HCT116 (cell line): ENCODE data around the gene SSTR3. TPM values are rescaled to one million over a fixed set of nuclear protein-coding genes. Genes with fewer than 3 reads are reported as not detected.

ENCODE experiments used
- ATAC-seq: fragments of 200-7000 bp; cut with Tn5 transposase; 2 replicates; pipeline ENCODE4 v1.9.1; 2020; ENCODE audit warnings: mild to moderate bottlenecking, moderate library complexity
- BruUV-seq: library from RNA; stranded (reverse); fragments of 400-500 nt; replicated peaks from 2 replicates; lab custom pipeline; 2021; lab: Mats Ljungman, UMichigan
- CTCF ChIA-PET: fragments of 300-600 bp; sonication (Branson Sonifier 250); formaldehyde crosslinking; loops from one replicate; lab custom pipeline; 2021; ENCODE audit warnings: antibody characterized with exemption; lab: Charles Lee
- POLR2A ChIA-PET: fragments of 300-600, 350-600 bp; sonication (Branson Sonifier 250); formaldehyde crosslinking; loops from one replicate; lab custom pipeline; 2021; ENCODE audit warnings: antibody characterized with exemption; lab: Charles Lee
- RAD21 ChIA-PET, 2 experiments: fragments of 300-600 bp; sonication (Branson Sonifier 250); formaldehyde crosslinking; loops; one replicate each; lab custom pipeline; 2023; ENCODE audit warnings: low total read pairs in 2 of 2; ENCODE audit not compliant: uncharacterized antibody in 2 of 2, unreplicated experiment in 2 of 2, low non-redundant PET in 1 of 2; lab: Charles Lee
- DNase-seq: peaks from one replicate; pipeline ENCODE4 v3.0.0-alpha.2; 2010; ENCODE audit warnings: low read depth, low spot score
- H2AFZ ChIP-seq: fragments of 200-600 bp; shearing (Covaris generic), sonication (generic); 2 replicates; pipeline ENCODE4 v1.6.1; 2017; ENCODE audit warnings: low read depth, mixed run types, mixed read lengths, antibody characterized with exemption, low read length; ENCODE audit not compliant: poor library complexity, severe bottlenecking
- H3K27ac ChIP-seq: 2 replicates; pipeline ENCODE4 v1.5.1; 2012; ENCODE audit warnings: low read depth, low read length
- H3K27me3 ChIP-seq: fragments of 200-600 bp; sonication (generic); 2 replicates; pipeline ENCODE4 v1.6.1; 2016; ENCODE audit warnings: mixed run types, low read length, mixed read lengths; ENCODE audit not compliant: insufficient read depth
- H3K36me3 ChIP-seq, 2 experiments: fragments of 200-500 bp in 1 of 2; fragments of 200-600 bp in 1 of 2; sonication (Bioruptor generic) in 1 of 2; sonication (generic) in 1 of 2; 2 replicates each; pipeline versions ENCODE4 v1.5.1 to v1.6.1; 2014 to 2016; ENCODE audit warnings: low read length in 2 of 2, inconsistent platforms in 1 of 2, mixed read lengths in 1 of 2, mixed run types in 1 of 2; ENCODE audit not compliant: insufficient read depth in 2 of 2, control insufficient read depth in 1 of 2
- H3K4me1 ChIP-seq, 2 experiments: fragments of 200-600 bp in 1 of 2; sonication (generic) in 1 of 2; 2 replicates each; pipeline versions ENCODE4 v1.5.1 to v1.6.1; 2012 to 2017; ENCODE audit warnings: low read length in 2 of 2, inconsistent platforms in 1 of 2, mild to moderate bottlenecking in 1 of 2, mixed read lengths in 1 of 2, mixed run types in 1 of 2, moderate library complexity in 1 of 2; ENCODE audit not compliant: insufficient read depth in 2 of 2, control insufficient read depth in 1 of 2
- H3K4me2 ChIP-seq: fragments of 200-600 bp; sonication (generic); 2 replicates; pipeline ENCODE4 v1.6.1; 2017; ENCODE audit warnings: mixed run types, low read length, mixed read lengths
- H3K4me3 ChIP-seq, 2 experiments: fragments of 200-600 bp in 1 of 2; sonication (generic) in 1 of 2; replicated peaks in 1 of 2; 2 replicates each; pipeline ENCODE4 v1.5.1; 2011 to 2016; ENCODE audit warnings: low read length in 2 of 2, control low read depth in 1 of 2, low read depth in 1 of 2, mild to moderate bottlenecking in 1 of 2, mixed read lengths in 1 of 2, mixed run types in 1 of 2
- H3K79me2 ChIP-seq: fragments of 200-600 bp; sonication (generic); 2 replicates; pipeline ENCODE4 v1.6.1; 2017; ENCODE audit warnings: mild to moderate bottlenecking, mixed run types, low read length, moderate library complexity, mixed read lengths; ENCODE audit not compliant: insufficient read depth
- H3K9ac ChIP-seq: fragments of 200-600 bp; sonication (generic); 2 replicates; pipeline ENCODE4 v1.6.1; 2016; ENCODE audit warnings: low read length, mixed read lengths
- H3K9me2 ChIP-seq: fragments of 200-600 bp; sonication (generic), shearing (Covaris generic); 2 replicates; pipeline ENCODE4 v1.6.1; 2017; ENCODE audit warnings: mixed run types, mild to moderate bottlenecking, moderate library complexity; ENCODE audit not compliant: insufficient read depth
- H3K9me3 ChIP-seq, 2 experiments: fragments of 200-500 bp in 1 of 2; fragments of 200-600 bp in 1 of 2; sonication (Bioruptor generic) in 1 of 2; sonication (generic) in 1 of 2; 2 replicates each; pipeline ENCODE4 v1.6.1; 2014 to 2017; ENCODE audit warnings: low read length in 2 of 2, mixed read lengths in 2 of 2, inconsistent platforms in 1 of 2, low read depth in 1 of 2, mild to moderate bottlenecking in 1 of 2, mixed run types in 1 of 2, moderate library complexity in 1 of 2; ENCODE audit not compliant: control insufficient read depth in 1 of 2, insufficient read depth in 1 of 2
- H4K20me1 ChIP-seq: fragments of 200-600 bp; sonication (generic), shearing (Covaris generic); 2 replicates; pipeline ENCODE4 v1.6.1; 2017; ENCODE audit warnings: mixed run types, mild to moderate bottlenecking, moderate library complexity; ENCODE audit not compliant: insufficient read depth
- ATF3 ChIP-seq: IDR thresholded peaks from 2 replicates; pipeline ENCODE4 v1.6.1; 2012
- CBX3 ChIP-seq: IDR thresholded peaks from 2 replicates; pipeline ENCODE4 v1.6.1; 2012; ENCODE audit warnings: low read depth
- CEBPB ChIP-seq: IDR thresholded peaks from 2 replicates; pipeline ENCODE4 v1.6.1; 2012; ENCODE audit warnings: low read depth
- JUND ChIP-seq: IDR thresholded peaks from 2 replicates; pipeline ENCODE4 v1.6.1; 2012
- POLR2A ChIP-seq: IDR thresholded peaks from 2 replicates; pipeline ENCODE4 v1.7.0; 2011; ENCODE audit warnings: borderline replicate concordance; ENCODE audit not compliant: insufficient read depth, insufficient read length; ENCODE audit errors: extremely low read depth
- SP1 ChIP-seq: IDR thresholded peaks from 2 replicates; pipeline ENCODE4 v1.6.1; 2012; ENCODE audit warnings: low read depth
- SRF ChIP-seq: IDR thresholded peaks from 2 replicates; pipeline ENCODE4 v1.6.1; 2012; ENCODE audit warnings: low read depth
- TCF7L2 ChIP-seq: IDR thresholded peaks from 2 replicates; pipeline ENCODE4 v1.7.0; 2011; ENCODE audit warnings: borderline replicate concordance, inconsistent platforms; ENCODE audit not compliant: insufficient read depth, insufficient read length; ENCODE audit errors: extremely low read depth
- ZFX ChIP-seq: fragments of 450-650 bp; IDR thresholded peaks from 2 replicates; pipeline ENCODE4 v1.6.1; 2017
- intact Hi-C: fragments of 100-400 bp; cut with micrococcal nuclease; formaldehyde crosslinking; loops from 2 replicates; pipeline ENCODE4 v1.10.0; 2022
- total RNA-seq: library from RNA; stranded (reverse); gene quantifications from one replicate; pipeline ENCODE4 v1.2.1, GENCODE V29; 2021; ENCODE audit not compliant: unreplicated experiment

Gene SSTR3
- total RNA-seq, 1 experiment from 2014 or later, result not detected

GRCh38 chr22:37230673-37231405 is 18.6 kb upstream of the SSTR3 start:
- Histone ChIP-seq H2AFZ (no peak overlapping the region), H3K27me3 (no peaks in the 10 kb centered on the region), H3K36me3 (no peaks in the 10 kb centered on the region; a peak in 1 of 4 replicates), H3K9me2 (no peaks in the 10 kb centered on the region), H3K4me1 (peaks cover 24 to 41% of the 10 kb centered on the region in 2 experiments), H3K79me2 (no peaks in the 10 kb centered on the region), H3K4me3 (no peak overlapping the region), H4K20me1 (no peaks in the 10 kb centered on the region), H3K27ac (peak overlapping the region; percentile 22; the same call in 1 of the 2 replicates), H3K4me2 (peak overlapping the region; percentile 88), H3K9ac (peak overlapping the region; percentile 22), H3K9me3 (no peaks in the 10 kb centered on the region)
- DNase-seq, result no peak
- CTCF ChIA-PET, result interaction anchor here (0.9 to 2.1 kb wide), 2 partner anchors 30 kb away, joined by 3 to 19 read pairs; no protein-coding TSS in a partner anchor
- RAD21 ChIA-PET, result no interaction called here
- ATAC-seq, result no peak
- intact Hi-C loops, result no loop called here
- TF ChIP-seq JUND, result no peak
- no peak for TF ChIP-seq CBX3
- TF ChIP-seq ATF3, result no peak
- POLR2A ChIA-PET, result no interaction called here
- no TSS peak for BruUV-seq

GRCh38 chr22:37229805-37230672 is 17.8 kb upstream of the SSTR3 start:
- RAD21 ChIA-PET, result no interaction called here
- CTCF ChIA-PET, result interaction anchor here (0.8 to 2.1 kb wide), 4 partner anchors 30 to 32 kb away, joined by 3 to 19 read pairs (median 9); no protein-coding TSS in a partner anchor
- no peaks in the 10 kb centered on the region; a peak in 1 of 4 replicates for H3K36me3 ChIP-seq
- no peak for TF ChIP-seq ZFX
- TF ChIP-seq SP1, result no peak
- no peak for TF ChIP-seq ATF3
- no peak for TF ChIP-seq SRF
- TF ChIP-seq CEBPB, result no peak
- no peak for TF ChIP-seq TCF7L2
- no peak for TF ChIP-seq CBX3
- TF ChIP-seq POLR2A, result no peak
- TF ChIP-seq, all 23 proteins: peak for 0
- intact Hi-C loops, result no loop called here
- H3K79me2 ChIP-seq, result no peaks in the 10 kb centered on the region
- H3K4me2 ChIP-seq, result peak overlapping the region; percentile 88
- ATAC-seq, result peak; percentile 76
- H3K9ac ChIP-seq, result peak overlapping the region; percentile 65
- no peaks in the 10 kb centered on the region for H3K9me2 ChIP-seq
- H3K9me3 ChIP-seq, result no peaks in the 10 kb centered on the region
- POLR2A ChIA-PET, result interaction anchor here (0.9 to 1.7 kb wide), 5 partner anchors 10 to 231 kb away, joined by 3 to 10 read pairs (median 5); partner anchors contain the start of genes C1QTNF6 and RAC2
- H3K4me3 ChIP-seq, result peak overlapping the region in 1 of 2 experiments; percentile 48; a peak in 2 of 4 replicates
- peak; percentile 51 for DNase-seq
- peaks cover 24 to 41% of the 10 kb centered on the region in 2 experiments for H3K4me1 ChIP-seq
- no peaks in the 10 kb centered on the region for H4K20me1 ChIP-seq
- H3K27ac ChIP-seq, result peak overlapping the region; percentile 55
- H2AFZ ChIP-seq, result no peak overlapping the region
- H3K27me3 ChIP-seq, result no peaks in the 10 kb centered on the region
- BruUV-seq, result no TSS peak
